ENCODE data around the gene C11orf86.

Gene C11orf86

GRCh38 chr11:66974724-66975404, at the start of gene C11orf86:
C11orf86 (plus strand) TSS chr11:66975304; CDS start chr11:66975363, 59 bp downstream.
- no peaks in the 10 kb centered on the region for H3K9me3 Mint-ChIP-seq
- no peak within 1 kb of the TSS for H3K4me3 Mint-ChIP-seq
- H3K27me3 Mint-ChIP-seq (ENCODE audit: low read depth), result no peaks in the 10 kb centered on the region
- H3K4me1 Mint-ChIP-seq (ENCODE audit: low read depth), result peaks cover 5% of the 10 kb centered on the region
- no peak within 1 kb of the TSS for H3K27ac Mint-ChIP-seq
- H3K36me3 Mint-ChIP-seq (ENCODE audit: low read depth), result no peaks in the 10 kb centered on the region

- no peak overlapping the region for H3K27ac Mint-ChIP-seq
- H3K27me3 Mint-ChIP-seq (ENCODE audit: low read depth), result peaks cover 4% of the 10 kb centered on the region
- no peak overlapping the region for H3K4me3 Mint-ChIP-seq
- H3K9me3 Mint-ChIP-seq, result no peaks in the 10 kb centered on the region
- H3K36me3 Mint-ChIP-seq (ENCODE audit: low read depth), result no peaks in the 10 kb centered on the region
- H3K4me1 Mint-ChIP-seq (ENCODE audit: low read depth), result no peaks in the 10 kb centered on the region
Measured at GRCh38 chr11:66929753-66930152, 45.4 kb upstream of the C11orf86 start.

- Mint-ChIP-seq H3K4me1 (ENCODE audit: low read depth) (no peaks in the 10 kb centered on the region), H3K9me3 (no peaks in the 10 kb centered on the region), H3K36me3 (ENCODE audit: low read depth) (no peaks in the 10 kb centered on the region)
Measured at GRCh38 chr11:66932543-66932942, 42.6 kb upstream of the C11orf86 start.

GRCh38 chr11:66933531-66933930, 41.6 kb upstream of the C11orf86 start:
- Mint-ChIP-seq H3K27ac (no peak overlapping the region), H3K27me3 (ENCODE audit: low read depth) (peaks cover 6% of the 10 kb centered on the region), H3K4me3 (no peak overlapping the region), H3K9me3 (no peaks in the 10 kb centered on the region), H3K4me1 (ENCODE audit: low read depth) (no peaks in the 10 kb centered on the region), H3K36me3 (ENCODE audit: low read depth) (no peaks in the 10 kb centered on the region)

More at GRCh38 chr11:66932543-66932942, 42.6 kb upstream of the C11orf86 start:
- Mint-ChIP-seq H3K4me3 (no peak overlapping the region), H3K27me3 (ENCODE audit: low read depth) (peaks cover 6% of the 10 kb centered on the region), H3K27ac (no peak overlapping the region)

- H3K4me1 Mint-ChIP-seq (ENCODE audit: low read depth), result no peaks in the 10 kb centered on the region
- H3K27me3 Mint-ChIP-seq (ENCODE audit: low read depth), result peaks cover 6% of the 10 kb centered on the region
- no peaks in the 10 kb centered on the region for H3K9me3 Mint-ChIP-seq
- H3K36me3 Mint-ChIP-seq (ENCODE audit: low read depth), result no peaks in the 10 kb centered on the region
- no peak overlapping the region for H3K27ac Mint-ChIP-seq
- H3K4me3 Mint-ChIP-seq, result no peak overlapping the region
Measured at GRCh38 chr11:66934950-66935779, 39.9 kb upstream of the C11orf86 start.

GRCh38 chr11:66936311-66936711, 38.8 kb upstream of the C11orf86 start:
- H3K4me3 Mint-ChIP-seq, result no peak overlapping the region
- H3K9me3 Mint-ChIP-seq, result no peaks in the 10 kb centered on the region
- no peak overlapping the region for H3K27ac Mint-ChIP-seq
- H3K27me3 Mint-ChIP-seq (ENCODE audit: low read depth), result peaks cover 6% of the 10 kb centered on the region
- no peaks in the 10 kb centered on the region for H3K4me1 Mint-ChIP-seq (ENCODE audit: low read depth)
- no peaks in the 10 kb centered on the region for H3K36me3 Mint-ChIP-seq (ENCODE audit: low read depth)

GRCh38 chr11:66937193-66937733, 37.8 kb upstream of the C11orf86 start:
- H3K36me3 Mint-ChIP-seq (ENCODE audit: low read depth), result no peaks in the 10 kb centered on the region
- H3K9me3 Mint-ChIP-seq, result no peaks in the 10 kb centered on the region
- H3K4me1 Mint-ChIP-seq (ENCODE audit: low read depth), result no peaks in the 10 kb centered on the region
- H3K27me3 Mint-ChIP-seq (ENCODE audit: low read depth), result peaks cover 6% of the 10 kb centered on the region
- no peak overlapping the region for H3K27ac Mint-ChIP-seq
- H3K4me3 Mint-ChIP-seq, result no peak overlapping the region

- Mint-ChIP-seq H3K27ac (no peak overlapping the region), H3K27me3 (ENCODE audit: low read depth) (peaks cover 6% of the 10 kb centered on the region), H3K4me1 (ENCODE audit: low read depth) (no peaks in the 10 kb centered on the region), H3K4me3 (no peak overlapping the region), H3K9me3 (no peaks in the 10 kb centered on the region), H3K36me3 (ENCODE audit: low read depth) (no peaks in the 10 kb centered on the region)
Measured at GRCh38 chr11:66938582-66939135, 36.4 kb upstream of the C11orf86 start.

GRCh38 chr11:66950112-66950535, 25.0 kb upstream of the C11orf86 start:
- H3K9me3 Mint-ChIP-seq, result no peaks in the 10 kb centered on the region
- peaks cover 3% of the 10 kb centered on the region for H3K4me1 Mint-ChIP-seq (ENCODE audit: low read depth)
- no peak overlapping the region for H3K4me3 Mint-ChIP-seq
- no peak overlapping the region for H3K27ac Mint-ChIP-seq
- no peaks in the 10 kb centered on the region for H3K27me3 Mint-ChIP-seq (ENCODE audit: low read depth)
- H3K36me3 Mint-ChIP-seq (ENCODE audit: low read depth), result no peaks in the 10 kb centered on the region

GRCh38 chr11:66951135-66951534, 24.0 kb upstream of the C11orf86 start:
- H3K9me3 Mint-ChIP-seq, result no peaks in the 10 kb centered on the region
- H3K4me3 Mint-ChIP-seq, result no peak overlapping the region
- no peaks in the 10 kb centered on the region for H3K27me3 Mint-ChIP-seq (ENCODE audit: low read depth)
- no peak overlapping the region for H3K27ac Mint-ChIP-seq
- H3K36me3 Mint-ChIP-seq (ENCODE audit: low read depth), result no peaks in the 10 kb centered on the region
- peaks cover 3% of the 10 kb centered on the region for H3K4me1 Mint-ChIP-seq (ENCODE audit: low read depth)

- H3K27ac Mint-ChIP-seq, result no peak overlapping the region
- H3K9me3 Mint-ChIP-seq, result no peaks in the 10 kb centered on the region
- no peaks in the 10 kb centered on the region for H3K36me3 Mint-ChIP-seq (ENCODE audit: low read depth)
- no peaks in the 10 kb centered on the region for H3K27me3 Mint-ChIP-seq (ENCODE audit: low read depth)
- peaks cover 7% of the 10 kb centered on the region for H3K4me1 Mint-ChIP-seq (ENCODE audit: low read depth)
- no peak overlapping the region for H3K4me3 Mint-ChIP-seq
Measured at GRCh38 chr11:66951927-66952337, 23.2 kb upstream of the C11orf86 start.

- no peak overlapping the region for H3K27ac Mint-ChIP-seq
- no peaks in the 10 kb centered on the region for H3K27me3 Mint-ChIP-seq (ENCODE audit: low read depth)
- no peaks in the 10 kb centered on the region for H3K36me3 Mint-ChIP-seq (ENCODE audit: low read depth)
- H3K9me3 Mint-ChIP-seq, result no peaks in the 10 kb centered on the region
- H3K4me3 Mint-ChIP-seq, result no peak overlapping the region
- H3K4me1 Mint-ChIP-seq (ENCODE audit: low read depth), result peaks cover 11% of the 10 kb centered on the region
Measured at GRCh38 chr11:66953081-66953833, 21.8 kb upstream of the C11orf86 start.

GRCh38 chr11:66956689-66957290, 18.3 kb upstream of the C11orf86 start:
- H3K27me3 Mint-ChIP-seq (ENCODE audit: low read depth), result peaks cover 10% of the 10 kb centered on the region
- no peak overlapping the region for H3K27ac Mint-ChIP-seq
- H3K4me3 Mint-ChIP-seq, result peak overlapping the region; percentile 78
- no peaks in the 10 kb centered on the region for H3K9me3 Mint-ChIP-seq
- H3K36me3 Mint-ChIP-seq (ENCODE audit: low read depth), result no peaks in the 10 kb centered on the region
- peaks cover 15% of the 10 kb centered on the region for H3K4me1 Mint-ChIP-seq (ENCODE audit: low read depth)

- Mint-ChIP-seq H3K4me1 (ENCODE audit: low read depth) (peaks cover 15% of the 10 kb centered on the region), H3K27ac (peak overlapping the region; percentile 41), H3K36me3 (ENCODE audit: low read depth) (no peaks in the 10 kb centered on the region), H3K9me3 (no peaks in the 10 kb centered on the region), H3K27me3 (ENCODE audit: low read depth) (peaks cover 10% of the 10 kb centered on the region), H3K4me3 (peak overlapping the region; percentile 85)
Measured at GRCh38 chr11:66957971-66958231, 17.2 kb upstream of the C11orf86 start.
